Upper lobe of left lung (tissue), 4 donors: ENCODE data around the gene GSTM1.

Experiments used
- POLR2AphosphoS5 ChIP-seq, 2 donors: sonication (generic); formaldehyde crosslinking; IDR thresholded peaks; one replicate each; pipeline ENCODE4 v1.5.1; 2017; ENCODE audit warnings: antibody characterized with exemption in 2 of 2
- TF ChIP-seq, protein P1 (sequence below), 6 experiments: fragments of 450-650 bp in 4 of 6; fragments of 200-600 bp in 2 of 6; sonication (generic) in 2 of 6; IDR thresholded peaks; one replicate each; pipeline ENCODE4 v1.5.1; 2016 to 2019; ENCODE audit warnings: antibody characterized with exemption in 6 of 6

- TF ChIP-seq POLR2AphosphoS5 (IDR thresholded peaks at IDR 0.05), result no peak
- TF ChIP-seq, protein P1, sequence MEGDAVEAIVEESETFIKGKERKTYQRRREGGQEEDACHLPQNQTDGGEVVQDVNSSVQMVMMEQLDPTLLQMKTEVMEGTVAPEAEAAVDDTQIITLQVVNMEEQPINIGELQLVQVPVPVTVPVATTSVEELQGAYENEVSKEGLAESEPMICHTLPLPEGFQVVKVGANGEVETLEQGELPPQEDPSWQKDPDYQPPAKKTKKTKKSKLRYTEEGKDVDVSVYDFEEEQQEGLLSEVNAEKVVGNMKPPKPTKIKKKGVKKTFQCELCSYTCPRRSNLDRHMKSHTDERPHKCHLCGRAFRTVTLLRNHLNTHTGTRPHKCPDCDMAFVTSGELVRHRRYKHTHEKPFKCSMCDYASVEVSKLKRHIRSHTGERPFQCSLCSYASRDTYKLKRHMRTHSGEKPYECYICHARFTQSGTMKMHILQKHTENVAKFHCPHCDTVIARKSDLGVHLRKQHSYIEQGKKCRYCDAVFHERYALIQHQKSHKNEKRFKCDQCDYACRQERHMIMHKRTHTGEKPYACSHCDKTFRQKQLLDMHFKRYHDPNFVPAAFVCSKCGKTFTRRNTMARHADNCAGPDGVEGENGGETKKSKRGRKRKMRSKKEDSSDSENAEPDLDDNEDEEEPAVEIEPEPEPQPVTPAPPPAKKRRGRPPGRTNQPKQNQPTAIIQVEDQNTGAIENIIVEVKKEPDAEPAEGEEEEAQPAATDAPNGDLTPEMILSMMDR (IDR thresholded peaks at IDR 0.05), result peak; percentile 90 to 97 (median 94)
These were observed 47.2 kb upstream of the GSTM1 start for GRCh38 chr1:109640285-109640865.
